ENCODE data around the gene CSMD2. TPM values are rescaled to one million over a fixed set of nuclear protein-coding genes. Genes with fewer than 3 reads are reported as not detected.

The CSMD2 gene
- total RNA-seq, 2 experiments from 2014 or later: not detected

DNA sequence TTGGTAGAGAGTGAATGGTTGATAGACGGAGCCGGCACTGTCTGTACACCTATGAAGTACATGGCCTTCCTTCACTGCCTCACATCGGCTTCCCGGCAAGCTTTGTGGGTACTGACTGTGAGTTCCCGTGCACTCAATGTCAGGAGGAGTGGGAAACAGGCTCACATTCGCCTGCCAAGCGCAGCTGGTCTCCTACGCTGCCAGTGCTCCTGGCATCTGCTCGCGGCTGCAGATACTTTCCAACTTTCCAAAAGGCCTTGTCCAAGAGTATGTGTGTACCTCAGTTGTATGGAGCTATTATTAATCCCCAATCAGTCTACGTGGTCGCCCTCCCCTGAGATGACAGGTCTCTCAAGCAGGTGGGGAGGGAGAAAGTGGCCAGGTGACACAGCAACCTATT is 511.8 kb downstream of the CSMD2 start:
- CTCF ChIA-PET: interaction anchor here (0.8 kb wide), 1 partner anchor 20 kb away, joined by 3 read pairs; no protein-coding TSS in a partner anchor
- intact Hi-C loops (cut with micrococcal nuclease): no loop called here
- POLR2A ChIA-PET: no interaction called here

GRCh38 chr1:33650708-33651107 is 514.3 kb downstream of the CSMD2 start:
- Mint-ChIP-seq H3K27ac (no peak overlapping the region), H3K4me3 (no peak overlapping the region), H3K36me3 (no peaks in the 10 kb centered on the region), H3K27me3 (peaks cover 4% of the 10 kb centered on the region), H3K9me3 (no peaks in the 10 kb centered on the region), H3K4me1 (ENCODE audit: low read depth) (no peaks in the 10 kb centered on the region)
- no peak for DNase-seq
- ChIA-PET POLR2A (no interaction called here), CTCF (no interaction called here)
- intact Hi-C loops (cut with micrococcal nuclease): no loop called here

More for the DNA sequence above, 511.8 kb downstream of the CSMD2 start:
- Mint-ChIP-seq H3K4me3 (no peak overlapping the region), H3K9me3 (no peaks in the 10 kb centered on the region), H3K36me3 (no peaks in the 10 kb centered on the region), H3K27ac (no peak overlapping the region), H3K27me3 (peaks cover 1% of the 10 kb centered on the region), H3K4me1 (ENCODE audit: low read depth) (no peaks in the 10 kb centered on the region)
- no peak for DNase-seq

DNA sequence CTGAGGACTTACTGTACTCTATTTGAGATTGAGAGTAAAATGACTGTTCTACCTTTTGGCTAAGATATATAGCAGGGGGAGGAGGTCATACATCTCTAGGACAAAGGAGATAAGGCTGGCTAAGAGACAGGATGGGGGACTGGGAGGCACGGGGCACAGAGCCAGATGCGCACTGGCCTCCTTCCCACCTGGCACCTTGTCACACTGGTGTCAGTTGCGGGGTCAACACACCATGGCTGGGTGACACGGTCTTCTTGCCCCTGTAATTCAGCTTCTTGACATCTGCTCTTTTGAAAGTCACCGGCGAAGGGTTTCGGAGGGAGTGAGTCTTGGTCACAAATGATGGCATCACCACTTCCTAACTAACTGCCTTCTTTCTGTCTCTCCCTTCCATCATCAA is 515.3 kb downstream of the CSMD2 start:
- intact Hi-C loops (cut with micrococcal nuclease): no loop called here
- H3K4me3 Mint-ChIP-seq: no peak overlapping the region
- no peaks in the 10 kb centered on the region for H3K4me1 Mint-ChIP-seq (ENCODE audit: low read depth)
- ChIA-PET POLR2A (no interaction called here), CTCF (interaction anchor here (0.9 to 1.8 kb wide), 2 partner anchors 9 to 17 kb away, joined by 3 to 4 read pairs; no protein-coding TSS in a partner anchor)
- no peak for DNase-seq
- H3K36me3 Mint-ChIP-seq: no peaks in the 10 kb centered on the region
- H3K9me3 Mint-ChIP-seq: no peaks in the 10 kb centered on the region
- H3K27ac Mint-ChIP-seq: no peak overlapping the region
- peaks cover 4% of the 10 kb centered on the region for H3K27me3 Mint-ChIP-seq

DNA sequence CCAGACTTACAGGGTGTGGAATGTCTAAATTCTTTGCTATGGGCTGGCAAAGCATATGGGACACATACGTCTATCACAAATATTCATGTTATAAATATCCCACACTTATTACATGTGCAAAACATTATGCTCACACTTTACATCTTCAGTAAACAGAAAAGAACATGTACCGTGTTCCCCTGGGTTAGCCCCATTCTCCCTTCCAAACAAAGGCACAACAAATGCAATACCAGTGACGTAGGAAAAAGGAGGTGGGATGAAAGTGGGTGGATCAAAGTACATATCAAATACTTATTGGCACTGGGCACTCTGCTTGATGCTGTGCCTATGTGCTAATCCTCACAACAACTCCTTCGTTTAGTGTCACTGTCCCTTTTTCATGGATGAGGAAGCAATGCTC is 521.8 kb downstream of the CSMD2 start:
- DNase-seq: no peak
- intact Hi-C loops (cut with micrococcal nuclease): no loop called here
- no peak overlapping the region for H3K27ac Mint-ChIP-seq
- no peaks in the 10 kb centered on the region for H3K9me3 Mint-ChIP-seq
- no peak overlapping the region for H3K4me3 Mint-ChIP-seq
- CTCF ChIA-PET: no interaction called here
- H3K36me3 Mint-ChIP-seq: no peaks in the 10 kb centered on the region
- POLR2A ChIA-PET: no interaction called here
- H3K27me3 Mint-ChIP-seq: peaks cover 9% of the 10 kb centered on the region
- H3K4me1 Mint-ChIP-seq (ENCODE audit: low read depth): no peaks in the 10 kb centered on the region

GRCh38 chr1:33641104-33641830 is 523.8 kb downstream of the CSMD2 start:
- Mint-ChIP-seq H3K9me3 (no peaks in the 10 kb centered on the region), H3K36me3 (no peaks in the 10 kb centered on the region), H3K4me3 (no peak overlapping the region), H3K27ac (no peak overlapping the region), H3K4me1 (ENCODE audit: low read depth) (no peaks in the 10 kb centered on the region), H3K27me3 (peaks cover 9% of the 10 kb centered on the region)
- ChIA-PET CTCF (interaction anchor here (1.2 to 1.8 kb wide), 2 partner anchors 8 to 1102 kb away, joined by 3 to 10 read pairs; no protein-coding TSS in a partner anchor), POLR2A (no interaction called here)
- no peak for DNase-seq
- intact Hi-C loops (cut with micrococcal nuclease): no loop called here

- no peak overlapping the region for H3K27ac Mint-ChIP-seq
- no peaks in the 10 kb centered on the region for H3K36me3 Mint-ChIP-seq
- ChIA-PET POLR2A (no interaction called here), CTCF (interaction anchor here (1.2 kb wide), 1 partner anchor 1103 kb away, joined by 3 read pairs; no protein-coding TSS in a partner anchor)
- intact Hi-C loops (cut with micrococcal nuclease): no loop called here
- H3K4me3 Mint-ChIP-seq: no peak overlapping the region
- no peaks in the 10 kb centered on the region for H3K4me1 Mint-ChIP-seq (ENCODE audit: low read depth)
- DNase-seq: no peak
- no peaks in the 10 kb centered on the region for H3K9me3 Mint-ChIP-seq
- peaks cover 7% of the 10 kb centered on the region for H3K27me3 Mint-ChIP-seq
These were observed 524.8 kb downstream of the CSMD2 start for GRCh38 chr1:33640114-33640660.

DNA sequence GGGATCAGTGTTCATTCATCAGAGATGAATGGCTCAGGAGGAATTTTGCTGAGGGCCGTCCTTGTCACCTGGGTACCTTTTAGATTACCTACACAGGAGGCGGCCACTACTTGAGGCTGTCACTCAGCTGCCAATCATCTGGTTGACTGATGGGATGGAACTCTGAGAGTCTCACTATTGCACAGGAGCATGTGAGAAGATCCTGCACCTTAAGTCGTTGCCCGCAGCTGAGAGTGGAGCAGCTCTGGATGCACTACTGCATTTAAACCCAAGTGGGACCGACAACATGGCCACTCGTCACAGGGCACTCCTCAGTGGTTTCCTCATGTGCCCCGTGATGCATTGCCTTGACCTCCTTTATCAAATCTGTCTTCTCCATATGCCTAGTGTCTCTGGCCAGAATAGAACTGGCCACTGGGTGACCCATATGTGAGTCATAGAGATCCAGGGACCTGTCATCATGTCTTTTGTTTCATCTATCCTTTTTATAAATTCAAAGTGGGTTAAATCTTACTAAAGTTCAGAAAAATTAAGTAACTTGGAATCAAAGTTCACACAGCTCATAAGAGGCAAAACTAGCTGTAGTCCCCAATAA is 527.1 kb downstream of the CSMD2 start:
- ChIA-PET POLR2A (no interaction called here), CTCF (interaction anchor here (1.0 to 1.5 kb wide), 2 partner anchors 8 to 25 kb away, joined by 3 to 6 read pairs; no protein-coding TSS in a partner anchor)
- Mint-ChIP-seq H3K27me3 (peaks cover 15% of the 10 kb centered on the region), H3K9me3 (no peaks in the 10 kb centered on the region), H3K4me3 (no peak overlapping the region), H3K27ac (no peak overlapping the region), H3K36me3 (no peaks in the 10 kb centered on the region), H3K4me1 (ENCODE audit: low read depth) (no peaks in the 10 kb centered on the region)
- intact Hi-C loops (cut with micrococcal nuclease): no loop called here
- DNase-seq: no peak

DNA sequence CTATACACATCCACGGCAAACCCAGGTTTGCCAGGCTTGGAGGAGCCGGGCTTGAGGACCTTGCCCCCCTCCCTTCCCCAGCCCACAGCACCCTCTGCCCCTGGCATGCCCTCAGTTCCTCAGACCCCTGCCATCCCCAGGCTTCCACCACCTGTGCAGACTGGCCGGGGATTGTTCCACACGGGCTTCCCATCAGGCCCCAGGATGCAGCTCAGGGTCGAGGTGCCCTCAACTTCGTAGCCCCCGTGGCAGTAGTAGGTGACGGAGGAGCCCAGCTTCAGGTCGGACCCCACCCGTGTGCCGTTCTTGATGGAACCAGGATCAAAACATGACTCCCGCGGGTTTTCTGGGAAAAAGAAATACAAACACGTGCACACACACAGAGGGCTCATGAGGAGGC is 528.8 kb downstream of the CSMD2 start:
- H3K4me1 Mint-ChIP-seq (ENCODE audit: low read depth): no peaks in the 10 kb centered on the region
- ChIA-PET CTCF (no interaction called here), POLR2A (no interaction called here)
- intact Hi-C loops (cut with micrococcal nuclease): no loop called here
- peaks cover 15% of the 10 kb centered on the region for H3K27me3 Mint-ChIP-seq
- no peaks in the 10 kb centered on the region for H3K9me3 Mint-ChIP-seq
- DNase-seq: no peak
- H3K4me3 Mint-ChIP-seq: no peak overlapping the region
- H3K36me3 Mint-ChIP-seq: no peaks in the 10 kb centered on the region
- H3K27ac Mint-ChIP-seq: no peak overlapping the region

GRCh38 chr1:33635336-33636012 is 529.6 kb downstream of the CSMD2 start:
- ChIA-PET POLR2A (no interaction called here), CTCF (no interaction called here)
- DNase-seq: no peak
- Mint-ChIP-seq H3K4me3 (no peak overlapping the region), H3K27ac (no peak overlapping the region), H3K36me3 (no peaks in the 10 kb centered on the region), H3K9me3 (no peaks in the 10 kb centered on the region), H3K4me1 (ENCODE audit: low read depth) (no peaks in the 10 kb centered on the region), H3K27me3 (peaks cover 15% of the 10 kb centered on the region)
- intact Hi-C loops (cut with micrococcal nuclease): no loop called here

GRCh38 chr1:33634806-33635205 is 530.2 kb downstream of the CSMD2 start:
- Mint-ChIP-seq H3K27me3 (peaks cover 17% of the 10 kb centered on the region), H3K4me3 (no peak overlapping the region), H3K36me3 (no peaks in the 10 kb centered on the region), H3K27ac (no peak overlapping the region), H3K4me1 (ENCODE audit: low read depth) (no peaks in the 10 kb centered on the region), H3K9me3 (no peaks in the 10 kb centered on the region)
- DNase-seq: peak; percentile 35
- CTCF ChIA-PET: interaction anchor here (0.6 to 3.4 kb wide), 7 partner anchors 8 to 1108 kb away, joined by 3 to 48 read pairs (median 18); no protein-coding TSS in a partner anchor
- POLR2A ChIA-PET: no interaction called here
- intact Hi-C loops (cut with micrococcal nuclease): loop anchor here (5.0 kb wide), 2 partner anchors 527 to 1107 kb away; no protein-coding TSS in a partner anchor

- peaks cover 17% of the 10 kb centered on the region for H3K27me3 Mint-ChIP-seq
- H3K9me3 Mint-ChIP-seq: no peaks in the 10 kb centered on the region
- no peaks in the 10 kb centered on the region for H3K36me3 Mint-ChIP-seq
- H3K4me1 Mint-ChIP-seq (ENCODE audit: low read depth): no peaks in the 10 kb centered on the region
- intact Hi-C loops (cut with micrococcal nuclease): loop anchor here (5.0 kb wide), 2 partner anchors 528 to 1108 kb away; no protein-coding TSS in a partner anchor
- no peak overlapping the region for H3K4me3 Mint-ChIP-seq
- H3K27ac Mint-ChIP-seq: no peak overlapping the region
- POLR2A ChIA-PET: no interaction called here
- DNase-seq: no peak
- CTCF ChIA-PET: interaction anchor here (0.6 to 3.4 kb wide), 16 partner anchors 8 to 1108 kb away, joined by 3 to 48 read pairs (median 6); partner anchors contain the start of gene TRIM62
These were observed 530.9 kb downstream of the CSMD2 start for GRCh38 chr1:33634143-33634542.

Data from activated CD4-positive, alpha-beta memory T cell treated with anti-CD3 and anti-CD28 coated beads for 36 hours (primary cell).